GM21576 (cell line): ENCODE data around the gene TP53I13.
"Not testable (repeated sequence)": the region's sequence is repeated elsewhere in the genome, so short reads cannot be mapped to it uniquely, and the experiment has no call there.

Experiments used
- ATAC-seq: cut with Tn5 transposase; IDR thresholded peaks from one replicate; pipeline ENCODE4 v1.9.1; 2021; ENCODE audit warnings: mild to moderate bottlenecking, moderate library complexity; ENCODE audit not compliant: unreplicated experiment

The TP53I13 gene, protein sequence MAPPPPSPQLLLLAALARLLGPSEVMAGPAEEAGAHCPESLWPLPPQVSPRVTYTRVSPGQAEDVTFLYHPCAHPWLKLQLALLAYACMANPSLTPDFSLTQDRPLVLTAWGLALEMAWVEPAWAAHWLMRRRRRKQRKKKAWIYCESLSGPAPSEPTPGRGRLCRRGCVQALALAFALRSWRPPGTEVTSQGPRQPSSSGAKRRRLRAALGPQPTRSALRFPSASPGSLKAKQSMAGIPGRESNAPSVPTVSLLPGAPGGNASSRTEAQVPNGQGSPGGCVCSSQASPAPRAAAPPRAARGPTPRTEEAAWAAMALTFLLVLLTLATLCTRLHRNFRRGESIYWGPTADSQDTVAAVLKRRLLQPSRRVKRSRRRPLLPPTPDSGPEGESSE

DNA sequence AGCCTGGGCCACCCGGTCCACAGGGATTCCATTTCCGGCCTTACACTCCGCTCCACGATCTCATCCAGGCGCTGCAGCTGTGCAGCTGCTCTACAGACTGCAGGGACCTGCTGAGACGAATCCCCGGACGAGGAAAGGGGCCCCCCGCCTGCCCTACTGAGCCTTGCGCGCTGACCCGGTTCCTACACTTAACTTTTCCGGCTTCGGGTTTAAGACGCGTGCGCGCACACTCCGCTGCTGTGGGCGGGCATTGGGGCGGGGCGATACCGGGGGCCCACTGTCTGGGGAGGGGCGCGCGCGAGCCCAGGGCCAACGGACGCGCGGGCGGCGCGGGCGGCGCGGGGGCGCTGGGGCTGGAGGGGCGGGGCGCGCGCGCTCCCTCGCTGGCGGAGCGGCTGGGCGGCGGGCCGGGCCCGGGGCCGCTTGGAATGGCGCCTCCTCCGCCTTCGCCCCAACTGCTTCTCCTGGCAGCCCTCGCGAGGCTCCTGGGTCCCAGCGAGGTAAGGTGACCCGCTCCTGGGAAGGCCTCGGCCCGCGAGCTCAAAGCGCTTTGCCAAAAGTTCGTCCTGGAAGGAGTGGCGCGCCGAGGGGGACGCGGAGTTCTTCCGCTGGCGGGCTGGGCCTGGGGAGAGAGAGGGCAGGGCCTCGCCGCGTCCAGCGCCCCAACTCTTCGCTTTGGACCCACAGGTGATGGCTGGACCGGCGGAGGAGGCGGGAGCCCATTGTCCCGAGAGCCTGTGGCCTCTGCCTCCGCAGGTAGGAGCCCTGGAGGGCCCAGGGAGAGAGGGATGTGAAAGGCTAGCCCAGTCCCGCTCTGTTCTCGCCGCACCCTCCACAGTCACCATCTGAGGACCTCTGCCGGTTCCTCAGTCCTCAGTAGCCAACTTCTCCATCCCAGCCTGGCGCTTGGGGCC is at the start of gene TP53I13:
Gene TP53I13 (plus strand): TSS at position 371 of the 914 bp plus-strand sequence. CDS start 58 bp downstream, at position 429.
- ATAC-seq: peak; percentile 35

DNA sequence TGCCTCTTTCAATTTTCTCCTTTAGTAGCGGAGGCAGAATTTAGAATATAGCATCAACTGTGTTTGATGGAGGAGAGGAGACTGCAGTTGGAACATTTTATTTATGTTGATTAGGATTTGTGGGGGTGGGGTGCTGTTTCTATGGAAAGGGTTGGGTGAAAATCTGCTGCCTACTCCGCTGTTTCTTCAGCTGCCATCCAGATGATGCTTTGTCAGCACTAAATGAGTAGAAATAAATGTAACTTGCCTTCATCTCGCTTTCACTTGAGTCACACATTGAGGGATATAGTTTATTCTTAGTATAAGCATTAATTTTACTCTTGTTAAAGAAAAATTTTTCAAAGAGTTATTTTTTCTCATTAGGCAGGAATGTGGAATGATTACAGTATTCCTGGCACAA is 43.8 kb upstream of the TP53I13 start:
- no peak for ATAC-seq

DNA sequence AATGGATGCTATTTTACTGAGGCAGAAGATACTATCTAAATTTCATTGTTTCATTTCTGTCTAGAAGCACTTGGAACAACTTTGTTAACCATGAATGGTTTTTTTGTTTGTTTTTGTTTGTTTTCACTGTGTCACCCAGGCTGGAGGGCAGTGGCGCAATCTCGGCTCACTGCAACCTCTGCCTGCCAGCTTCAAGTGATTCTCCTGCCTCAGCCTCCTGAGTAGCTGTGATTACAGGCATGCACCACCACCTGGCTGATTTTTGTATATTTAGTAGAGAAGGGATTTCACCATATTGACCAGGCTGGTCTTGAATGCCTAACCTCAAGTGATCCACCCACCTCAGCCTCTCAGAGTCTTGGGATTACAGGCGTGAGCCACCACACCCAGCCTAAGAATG is 42.2 kb upstream of the TP53I13 start:
- ATAC-seq: no peak

DNA sequence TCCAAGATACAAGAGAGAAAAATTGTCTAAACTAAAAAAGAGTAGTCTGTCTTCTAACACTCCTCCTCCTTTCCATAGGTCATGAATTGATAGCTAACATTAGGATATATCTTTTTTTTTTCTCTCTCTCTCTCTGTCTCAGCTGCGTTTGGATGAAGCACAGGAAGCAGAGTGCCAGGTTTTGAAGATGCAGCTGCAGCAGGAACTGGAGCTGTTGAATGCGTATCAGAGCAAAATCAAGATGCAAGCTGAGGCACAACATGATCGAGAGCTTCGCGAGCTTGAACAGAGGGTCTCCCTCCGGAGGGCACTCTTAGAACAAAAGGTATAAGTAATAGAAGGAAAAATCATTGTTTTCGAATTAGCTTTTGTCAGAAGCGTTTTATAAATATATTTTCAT is 34.5 kb upstream of the TP53I13 start:
- no peak for ATAC-seq

DNA sequence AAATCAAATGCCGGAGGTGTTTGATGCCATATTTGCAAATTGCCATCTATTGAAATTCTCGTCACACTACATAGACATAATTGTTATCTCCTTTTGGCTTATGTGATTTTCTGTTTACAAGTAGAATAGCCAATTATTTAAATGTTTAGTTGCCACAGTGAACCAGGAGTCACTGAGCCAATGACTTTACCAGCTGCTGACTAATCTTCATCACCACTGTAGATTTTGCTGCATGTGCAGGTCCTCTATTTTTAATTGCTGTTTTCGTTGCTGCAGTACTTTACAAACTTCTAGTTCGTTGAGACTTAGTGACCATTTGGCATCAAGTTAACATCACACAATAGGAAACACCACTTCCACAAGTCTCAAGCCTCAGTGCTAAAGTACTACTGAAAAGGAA is 24.4 kb upstream of the TP53I13 start:
- ATAC-seq: no peak

DNA sequence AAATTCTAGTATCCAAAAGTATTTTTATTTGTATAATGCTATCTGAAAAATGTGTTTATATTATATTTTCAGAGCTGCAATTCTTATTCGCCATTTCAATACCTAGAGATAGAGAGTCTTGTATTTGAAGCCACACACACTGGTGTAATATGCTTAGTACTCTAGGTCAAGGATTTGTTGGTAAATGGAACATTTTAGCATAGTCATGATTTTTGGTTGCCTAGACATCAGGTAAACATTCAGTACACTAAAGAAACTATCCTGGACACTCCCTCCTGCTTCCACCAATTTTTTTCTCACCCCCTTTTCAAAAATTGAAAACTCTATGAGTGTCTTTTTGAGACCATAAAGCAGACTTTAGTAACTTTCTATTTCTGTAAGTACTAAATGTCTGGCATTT is 22.4 kb upstream of the TP53I13 start:
- no peak for ATAC-seq

DNA sequence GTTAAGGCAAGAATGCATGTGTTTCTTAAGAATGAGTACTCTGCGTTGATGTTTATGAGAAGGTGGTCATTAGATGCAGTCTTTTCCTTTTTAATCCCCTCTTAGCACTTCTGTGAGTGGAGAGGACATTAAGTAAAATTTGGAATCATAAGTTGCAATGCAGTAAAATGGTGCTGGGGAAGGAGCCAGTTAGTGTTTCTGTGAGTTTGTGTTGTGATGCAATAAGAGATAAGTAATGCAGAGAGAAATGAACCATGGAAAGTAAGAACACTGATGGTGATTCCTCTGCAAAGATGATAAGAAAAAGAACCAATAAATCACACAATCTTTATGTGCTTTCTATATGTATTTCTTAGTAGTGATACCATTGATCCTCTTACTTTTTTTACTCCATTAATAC is 21.7 kb upstream of the TP53I13 start:
- ATAC-seq: no peak

DNA sequence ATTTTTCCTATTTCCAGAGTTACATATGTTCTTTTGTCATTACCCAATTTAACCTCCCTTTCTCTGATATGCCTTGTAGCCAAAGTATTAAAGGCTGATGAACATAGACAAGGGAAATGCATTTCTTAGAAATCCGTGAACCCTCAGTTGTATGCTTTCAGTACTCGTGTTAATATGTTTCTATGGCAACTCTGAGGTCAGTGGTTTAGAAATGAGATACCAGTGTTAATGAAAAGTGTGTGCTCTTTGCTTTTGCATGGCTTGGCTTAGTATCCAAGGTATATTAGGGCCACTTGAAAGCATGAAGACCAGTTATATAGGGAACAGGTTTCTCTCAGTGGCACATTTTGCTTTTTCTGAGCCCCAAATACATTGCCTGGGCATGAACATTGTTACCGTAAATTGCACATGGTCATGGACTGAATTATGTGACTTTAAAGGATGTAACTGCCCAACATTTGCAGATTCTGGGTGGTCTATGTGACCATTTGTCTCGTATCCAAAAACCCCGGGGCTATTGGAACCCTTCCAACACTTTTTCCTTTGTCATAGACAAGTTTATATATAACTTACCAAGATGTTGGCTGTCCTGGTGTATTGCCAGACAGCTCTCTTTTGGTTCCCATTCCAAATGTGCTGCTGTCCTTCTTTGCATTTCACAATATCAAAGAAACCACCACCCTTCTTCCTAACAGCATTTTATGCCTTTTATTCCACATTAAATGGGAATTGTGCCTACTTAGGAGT is 19.2 kb upstream of the TP53I13 start:
- ATAC-seq: no peak

DNA sequence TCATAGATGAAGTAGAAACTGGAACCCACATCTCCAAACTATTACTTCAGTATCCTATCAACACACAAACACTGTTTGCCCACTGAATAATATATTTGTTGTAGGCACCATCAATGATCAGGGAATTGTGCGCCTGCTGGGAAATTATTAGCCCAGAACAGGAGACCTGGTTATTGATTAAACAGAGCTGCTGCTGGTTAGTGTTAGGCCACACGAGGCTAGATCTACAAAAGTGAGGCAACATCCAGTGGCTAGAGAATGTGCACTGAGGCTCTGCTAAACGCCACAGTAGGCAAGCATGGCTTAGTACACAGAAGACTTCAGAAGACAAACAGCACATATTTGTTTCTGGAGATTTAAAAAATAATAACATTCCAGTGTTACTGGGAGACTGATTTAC is 12.7 kb upstream of the TP53I13 start:
- ATAC-seq: no peak

DNA sequence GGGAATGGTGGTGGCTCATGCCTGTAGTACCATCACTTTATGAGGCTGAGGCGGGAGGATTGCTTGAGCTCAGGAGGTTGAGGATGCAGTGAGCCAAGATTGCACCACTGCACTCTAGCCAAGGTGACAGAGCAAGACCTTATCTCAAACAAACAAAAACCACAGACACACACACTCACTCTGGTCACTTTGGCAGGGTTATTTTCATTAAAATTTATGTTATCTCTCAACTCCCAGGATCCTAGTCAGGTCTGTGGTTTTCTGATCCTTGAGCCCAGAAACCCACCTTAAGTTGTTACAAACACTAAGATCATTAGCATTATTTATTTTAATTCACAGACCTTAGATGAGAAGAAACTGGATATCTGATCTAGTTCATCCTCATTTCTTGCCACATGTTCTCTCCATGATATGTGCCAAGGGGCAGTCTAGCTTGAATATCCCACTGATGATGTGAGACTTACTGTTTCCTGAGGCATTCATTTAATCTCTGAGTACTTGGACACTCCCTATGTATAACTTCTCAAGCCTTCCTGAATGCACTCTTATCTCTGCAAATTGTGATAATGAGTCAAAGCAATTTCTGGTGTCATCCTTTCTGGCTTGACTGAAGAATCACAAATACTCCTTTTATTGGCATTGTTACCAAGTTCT is 11.3 kb upstream of the TP53I13 start:
- ATAC-seq: no peak

DNA sequence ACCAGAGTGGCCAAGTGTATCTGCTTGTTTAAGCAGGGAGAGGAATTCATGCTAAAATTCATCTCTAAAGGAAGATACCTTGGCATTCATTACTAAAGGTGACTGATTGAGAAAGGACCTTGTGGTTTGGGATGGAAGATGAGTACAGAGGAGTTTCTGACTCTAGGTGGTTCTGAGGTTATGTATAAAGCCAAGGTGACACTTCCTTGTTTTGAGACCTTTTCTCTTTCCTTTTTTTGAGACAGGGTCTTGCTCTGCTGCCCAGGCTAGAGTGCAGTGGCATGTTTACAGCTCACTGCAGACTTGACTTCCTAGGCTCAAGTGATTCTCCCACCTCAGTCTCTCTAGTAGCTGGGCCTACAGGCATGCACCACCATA is 10.8 kb upstream of the TP53I13 start:
- ATAC-seq: no peak

DNA sequence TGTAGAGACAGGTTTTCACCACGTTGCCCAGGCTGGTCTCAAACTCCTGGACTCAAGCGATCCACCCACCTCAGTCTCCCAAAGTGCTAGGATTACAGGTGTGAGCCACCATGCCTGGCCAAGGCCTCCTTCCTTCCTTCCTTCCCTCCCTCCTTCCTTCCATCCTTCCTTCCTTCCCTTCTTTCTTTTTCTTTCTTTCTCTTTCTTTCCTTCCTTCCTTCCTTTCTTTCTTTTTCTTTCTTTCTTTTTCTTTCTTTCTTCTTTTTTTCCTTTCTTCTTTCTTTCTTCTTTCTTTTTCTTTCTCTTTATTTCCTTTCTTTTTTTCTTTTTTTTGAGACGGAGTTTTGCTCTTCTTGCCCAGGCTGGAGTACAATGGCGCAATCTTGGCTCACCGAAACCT is 10.4 kb upstream of the TP53I13 start:
- ATAC-seq: not testable (repeated sequence)

DNA sequence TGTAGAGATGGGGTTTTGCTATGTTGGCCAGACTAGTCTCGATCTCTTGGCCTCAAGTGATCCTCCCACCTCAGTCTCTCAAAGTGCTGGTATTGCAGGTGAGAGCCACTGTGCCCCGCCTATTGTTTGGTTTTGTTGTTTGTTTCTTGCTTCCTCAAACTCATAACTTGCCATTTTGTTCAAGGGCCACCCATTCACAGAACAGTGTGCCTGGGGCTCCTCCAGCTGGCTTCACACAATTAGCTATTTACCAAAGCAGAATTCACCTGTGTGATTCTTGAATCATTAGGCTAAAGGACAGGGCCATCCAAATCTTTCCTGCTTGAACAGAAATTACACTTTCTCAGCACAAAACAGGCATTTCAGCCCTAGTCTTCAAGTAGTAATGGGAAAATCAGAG is 8.9 kb upstream of the TP53I13 start:
- ATAC-seq: no peak

DNA sequence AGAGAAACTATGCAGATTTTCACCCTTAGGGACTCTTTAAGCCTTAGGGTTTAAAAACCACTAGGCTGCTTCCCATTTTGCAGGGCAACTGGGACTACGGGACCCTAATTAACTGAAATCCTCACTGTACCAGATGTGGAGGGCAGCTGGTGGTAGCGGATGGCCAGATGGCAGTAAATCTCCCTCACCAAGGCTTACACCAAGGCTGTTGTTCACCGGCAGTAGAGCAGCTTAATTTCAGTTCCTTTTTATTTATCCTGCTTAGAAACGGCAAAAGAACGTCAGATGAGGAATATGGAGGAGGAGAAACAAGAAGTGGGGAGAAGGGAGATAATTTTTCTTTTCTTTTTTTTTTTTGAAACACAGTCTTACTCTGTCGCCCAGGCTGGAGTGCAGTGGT is 8.2 kb upstream of the TP53I13 start:
- ATAC-seq: no peak

DNA sequence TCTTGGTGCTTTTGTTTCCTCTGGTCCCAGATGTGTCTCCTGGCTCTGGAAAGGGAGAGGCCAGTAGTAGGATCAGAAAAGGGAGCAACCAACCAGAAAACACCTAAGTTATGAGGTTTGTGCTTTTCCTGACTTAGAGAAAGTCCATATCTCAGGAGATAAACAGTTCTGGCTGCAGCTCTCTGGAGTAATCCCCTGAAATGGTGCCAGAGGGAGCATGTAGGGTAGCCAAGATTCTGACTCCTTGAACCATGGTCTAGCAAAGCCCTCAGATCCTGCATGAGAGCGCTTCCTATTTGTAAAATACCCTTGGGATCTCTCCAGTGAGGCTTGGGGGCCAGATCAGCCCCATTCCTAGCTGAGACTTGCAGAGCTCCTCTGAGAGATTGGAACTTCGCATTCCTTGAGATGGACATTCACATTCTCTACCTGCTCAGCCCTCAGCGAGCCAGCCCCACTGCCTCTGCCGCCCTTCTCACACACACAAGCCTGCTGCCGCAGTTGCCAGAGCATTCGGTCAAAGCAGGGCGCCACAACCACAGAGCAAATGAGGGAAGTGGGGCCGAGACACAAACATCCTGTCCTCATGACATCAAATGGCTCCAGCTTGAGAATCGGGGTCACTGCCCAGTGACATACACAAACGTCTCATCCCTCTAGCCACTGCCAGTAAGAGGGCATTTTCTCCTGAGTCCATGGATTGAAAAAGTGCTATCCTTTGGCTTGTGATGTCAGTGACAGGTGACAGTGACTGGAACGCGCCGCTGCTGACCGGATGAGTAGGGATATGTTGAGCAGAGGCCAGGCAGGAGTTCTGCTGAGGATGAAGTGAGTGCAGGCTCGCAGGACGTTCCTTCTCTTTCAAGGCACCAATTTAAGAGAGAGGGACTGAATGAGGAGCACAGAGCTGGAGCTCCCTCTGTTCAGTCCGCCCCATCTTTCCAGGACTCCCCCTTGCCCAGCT is 6.7 kb upstream of the TP53I13 start:
- ATAC-seq: no peak

DNA sequence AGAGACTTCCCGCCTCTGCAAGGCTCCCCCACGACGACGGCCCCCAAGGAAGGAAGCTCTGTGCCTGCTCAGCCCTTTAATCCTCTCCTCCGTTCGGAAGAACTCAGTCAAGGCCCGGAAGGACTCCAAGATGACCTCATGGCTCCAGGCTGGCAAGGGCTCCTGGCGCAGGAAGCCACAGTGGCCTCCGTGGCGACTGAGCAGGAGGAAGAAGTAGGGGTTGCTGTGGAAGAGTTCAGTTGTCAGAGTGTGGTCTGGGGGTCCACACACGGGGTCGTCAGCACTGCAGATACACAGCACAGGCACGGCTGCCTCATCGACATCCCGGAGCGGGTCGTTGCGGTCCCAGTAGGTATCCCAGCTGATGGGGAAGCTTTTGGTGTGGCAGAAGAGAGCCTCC is 5.9 kb upstream of the TP53I13 start:
- ATAC-seq: no peak

DNA sequence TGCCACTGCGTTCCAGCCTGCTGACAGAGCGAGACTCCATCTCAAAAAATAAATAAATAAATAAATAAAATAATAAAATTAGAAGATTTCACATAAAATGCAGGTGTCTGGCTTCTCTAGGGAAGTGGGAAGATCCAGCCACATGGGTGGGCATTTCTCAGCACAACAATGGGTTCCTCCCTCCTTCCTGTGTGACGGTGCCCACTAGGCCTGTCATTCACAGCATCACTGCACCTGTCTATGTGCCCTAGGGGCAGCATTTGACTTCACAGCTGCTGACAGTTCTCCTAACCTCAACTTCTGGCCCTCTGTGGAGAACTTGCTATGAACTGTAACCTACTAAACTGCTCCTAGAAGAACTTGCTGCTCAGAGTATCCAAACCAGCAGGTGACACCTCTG is 4.7 kb upstream of the TP53I13 start:
- ATAC-seq: no peak

DNA sequence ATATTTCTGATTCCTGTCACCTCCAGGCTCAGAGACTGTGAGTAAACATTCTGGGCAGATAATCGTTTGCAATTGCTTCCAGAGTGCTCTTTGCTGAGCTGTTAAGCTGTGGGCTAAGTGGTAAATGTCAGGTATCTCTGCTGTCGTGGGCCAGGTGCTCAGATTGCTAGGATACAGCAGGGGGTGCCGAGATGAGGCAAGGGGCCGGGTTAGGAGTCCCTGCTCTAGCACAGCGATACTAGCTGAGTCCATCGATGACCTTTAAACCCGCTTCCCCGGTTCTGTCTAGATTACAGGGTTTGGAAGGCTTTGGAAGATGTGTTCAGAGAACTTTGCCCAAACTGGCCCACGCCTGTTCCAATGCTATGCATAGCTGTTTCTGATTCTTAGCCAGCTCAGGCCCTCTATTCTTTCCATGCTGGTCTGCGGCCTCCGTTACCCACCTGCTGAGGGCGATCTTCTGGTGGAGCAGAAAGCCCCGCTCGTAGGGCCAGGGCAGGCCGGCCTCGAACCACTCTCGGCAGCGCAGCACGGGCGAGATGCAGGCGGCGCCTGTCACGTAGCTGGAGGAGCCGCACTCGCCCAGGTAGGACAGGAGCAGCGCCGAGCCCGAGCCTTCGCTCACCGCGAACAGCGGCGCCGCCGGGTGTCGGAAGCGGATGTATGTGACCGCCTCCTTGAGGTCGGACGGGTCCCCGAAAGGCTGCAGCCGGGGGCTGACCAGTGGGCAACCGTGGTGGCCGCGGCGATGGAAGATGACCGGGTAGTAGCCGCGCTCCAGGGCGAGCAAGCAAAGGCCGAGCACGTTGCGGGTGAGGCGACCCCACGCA is 2.6 kb upstream of the TP53I13 start:
- no peak for ATAC-seq
